AG10803 (cell line): ENCODE data around the gene CBFB.
A peak's percentile ranks its signal among the peaks of the same experiment; 100 is the strongest.
"Not testable (repeated sequence)": the region's sequence is repeated elsewhere in the genome, so short reads cannot be mapped to it uniquely, and the experiment has no call there.

Experiments
- DNase-seq: peaks from one replicate; pipeline ENCODE4 v3.0.0; 2010; ENCODE audit warnings: low read depth
- H3K4me3 ChIP-seq: 2 replicates; pipeline ENCODE4 v1.5.1; 2011; ENCODE audit warnings: mild to moderate bottlenecking, low read length, control low read depth
- CTCF ChIP-seq: conservative IDR thresholded peaks from 2 replicates; pipeline ENCODE4 v1.5.1; 2011; ENCODE audit warnings: mild to moderate bottlenecking, low read length, control low read depth, inconsistent platforms

Gene CBFB

GRCh38 chr16:67028696-67029253, at the start of gene CBFB:
Gene CBFB, plus strand, starts transcription at chr16:67029149. Its CDS starts 259 bp downstream, at chr16:67029408.
- H3K4me3 ChIP-seq, result peak within 1 kb of the TSS; percentile 79
- DNase-seq, result peak; percentile 93
- 0 out of 2 replicates have a peak, but pooled peaks have one; percentile 19 for TF ChIP-seq CTCF

GRCh38 chr16:66983033-66983432, 45.9 kb upstream of the CBFB start:
- no peak for TF ChIP-seq CTCF
- no peak for DNase-seq
- H3K4me3 ChIP-seq, result no peak overlapping the region

GRCh38 chr16:66984892-66985311, 44.0 kb upstream of the CBFB start:
- DNase-seq, result no peak

GRCh38 chr16:66986559-66986958, 42.4 kb upstream of the CBFB start:
- H3K4me3 ChIP-seq, result no peak overlapping the region
- no peak for TF ChIP-seq CTCF
- no peak for DNase-seq

More at GRCh38 chr16:66984892-66985311, 44.0 kb upstream of the CBFB start:
- TF ChIP-seq CTCF, result no peak
- H3K4me3 ChIP-seq, result no peak overlapping the region

- DNase-seq, result peak; percentile 53
- TF ChIP-seq CTCF, result no peak
Measured at GRCh38 chr16:66988197-66988788, 40.7 kb upstream of the CBFB start, which contains the start of gene CES4A. Gene CES4A, plus strand, starts transcription at chr16:66988589. Its CDS starts 184 bp downstream, at chr16:66988773.

GRCh38 chr16:66991545-66992077, 37.3 kb upstream of the CBFB start:
- H3K4me3 ChIP-seq, result no peak overlapping the region
- TF ChIP-seq CTCF, result no peak
- DNase-seq, result no peak

More at GRCh38 chr16:66988197-66988788, 40.7 kb upstream of the CBFB start, which contains the start of gene CES4A:
- no peak within 1 kb of the TSS for H3K4me3 ChIP-seq

GRCh38 chr16:66993558-66993957, 35.4 kb upstream of the CBFB start:
- not testable (repeated sequence) for DNase-seq, H3K4me3 ChIP-seq
